IMR-90 (cell line): Measurements from ENCODE around the gene ARAP2. TPM values are rescaled to one million over a fixed set of nuclear protein-coding genes. Genes with fewer than 3 reads are reported as not detected.

ENCODE experiments used
- ATAC-seq: fragments of 200-7000 bp; cut with Tn5 transposase; 2 replicates; pipeline ENCODE4 v1.9.1; 2020; ENCODE audit warnings: low read depth, mild to moderate bottlenecking, moderate library complexity
- BruUV-seq: library from RNA; stranded (reverse); fragments of 400-500 nt; replicated peaks from 2 replicates; lab custom pipeline; 2021; lab: Mats Ljungman, UMichigan
- CTCF ChIA-PET: fragments of 300-600 bp; formaldehyde crosslinking; extraction: SDS; loops from one replicate; lab custom pipeline; 2021; ENCODE audit warnings: antibody characterized with exemption; lab: Yijun Ruan, JAX
- POLR2A ChIA-PET: fragments of 300-600 bp; sonication (Branson Sonifier 250); formaldehyde crosslinking; loops from one replicate; lab custom pipeline; 2022; ENCODE audit warnings: antibody characterized with exemption; ENCODE audit not compliant: unreplicated experiment; lab: Charles Lee
- DNase-seq: peaks from one replicate; pipeline ENCODE4 v3.0.0; 2013
- H2AFZ ChIP-seq: replicated peaks from 2 replicates; pipeline ENCODE3; 2013; ENCODE audit warnings: low read length, mild to moderate bottlenecking; ENCODE audit not compliant: poor library complexity
- H2AK5ac ChIP-seq: 2 replicates; pipeline ENCODE4 v1.6.1; 2013; ENCODE audit warnings: low read depth, low read length, inconsistent platforms
- H2AK9ac ChIP-seq: replicated peaks from 2 replicates; pipeline ENCODE3; 2013; ENCODE audit warnings: mild to moderate bottlenecking, low read depth, low read length, moderate library complexity; ENCODE audit not compliant: poor library complexity
- H2BK120ac ChIP-seq: 2 replicates; pipeline ENCODE4 v1.6.1; 2013; ENCODE audit warnings: low read depth, low read length, inconsistent platforms
- H2BK15ac ChIP-seq: 3 replicates; pipeline ENCODE4 v1.6.1; 2013; ENCODE audit warnings: low read depth, low read length, inconsistent platforms
- H2BK20ac ChIP-seq: 2 replicates; pipeline ENCODE4 v1.6.1; 2013; ENCODE audit warnings: low read depth, mild to moderate bottlenecking, inconsistent platforms, low read length, moderate library complexity
- H2BK5ac ChIP-seq: 2 replicates; pipeline ENCODE4 v1.6.1; 2013; ENCODE audit warnings: mild to moderate bottlenecking, low read depth, low read length, inconsistent platforms; ENCODE audit not compliant: poor library complexity, severe bottlenecking
- H3K14ac ChIP-seq: replicated peaks from 2 replicates; pipeline ENCODE4 v1.6.1; 2013; ENCODE audit warnings: low read depth, low read length, inconsistent platforms
- H3K18ac ChIP-seq: 2 replicates; pipeline ENCODE4 v1.6.1; 2013; ENCODE audit warnings: low read depth, low read length, control low read depth
- H3K23ac ChIP-seq: 2 replicates; pipeline ENCODE4 v1.6.1; 2013; ENCODE audit warnings: low read depth, low read length, inconsistent platforms
- H3K27ac ChIP-seq: 2 replicates; pipeline ENCODE4 v1.5.1; 2013; ENCODE audit warnings: mild to moderate bottlenecking, control low read depth, low read length; ENCODE audit not compliant: insufficient read depth
- H3K27me3 ChIP-seq: 2 replicates; pipeline ENCODE4 v1.6.1; 2013; ENCODE audit warnings: low read length; ENCODE audit not compliant: control insufficient read depth, insufficient read depth
- H3K36me3 ChIP-seq: 2 replicates; pipeline ENCODE4 v1.6.1; 2013; ENCODE audit warnings: low read length, mixed read lengths; ENCODE audit not compliant: control insufficient read depth, insufficient read depth
- H3K4ac ChIP-seq: 2 replicates; pipeline ENCODE4 v1.6.1; 2013; ENCODE audit warnings: low read depth, low read length, inconsistent platforms
- H3K4me1 ChIP-seq: 2 replicates; pipeline ENCODE4 v1.6.1; 2013; ENCODE audit warnings: low read length, mixed read lengths; ENCODE audit not compliant: control insufficient read depth, insufficient read depth
- H3K4me2 ChIP-seq: 2 replicates; pipeline ENCODE4 v1.6.1; 2013; ENCODE audit warnings: low read depth, mild to moderate bottlenecking, control low read depth, low read length, moderate library complexity
- H3K4me3 ChIP-seq: 2 replicates; pipeline ENCODE4 v1.5.1; 2013; ENCODE audit warnings: low read depth, mild to moderate bottlenecking, control low read depth, low read length, moderate library complexity; ENCODE audit not compliant: insufficient read depth
- H3K56ac ChIP-seq: 2 replicates; pipeline ENCODE4 v1.6.1; 2013; ENCODE audit warnings: low read length, inconsistent platforms; ENCODE audit not compliant: insufficient read depth; ENCODE audit errors: extremely low read depth
- H3K79me1 ChIP-seq, 2 experiments: 2 replicates each; pipeline ENCODE4 v1.6.1; 2013; ENCODE audit warnings: low read length in 2 of 2, inconsistent platforms in 1 of 2, low read depth in 1 of 2
- H3K9ac ChIP-seq: 2 replicates; pipeline ENCODE4 v1.6.1; 2013; ENCODE audit warnings: low read depth, low read length, control low read depth
- H3K9me1 ChIP-seq: 2 replicates; pipeline ENCODE4 v1.6.1; 2013; ENCODE audit warnings: low read length, inconsistent platforms; ENCODE audit not compliant: insufficient read depth
- H3K9me3 ChIP-seq: 2 replicates; pipeline ENCODE4 v1.6.1; 2013; ENCODE audit warnings: low read length; ENCODE audit not compliant: control insufficient read depth, insufficient read depth
- H4K20me1 ChIP-seq: 2 replicates; pipeline ENCODE4 v1.6.1; 2013; ENCODE audit warnings: low read length, inconsistent platforms; ENCODE audit not compliant: insufficient read depth
- H4K5ac ChIP-seq: 2 replicates; pipeline ENCODE4 v1.6.1; 2013; ENCODE audit warnings: mild to moderate bottlenecking, low read depth, low read length, control low read depth
- H4K8ac ChIP-seq, 2 experiments: 2 replicates each; pipeline ENCODE4 v1.6.1; 2013; ENCODE audit warnings: low read depth in 2 of 2, low read length in 2 of 2, control low read depth in 1 of 2, inconsistent platforms in 1 of 2
- H4K91ac ChIP-seq: 2 replicates; pipeline ENCODE4 v1.6.1; 2013; ENCODE audit warnings: low read depth, low read length, inconsistent platforms; ENCODE audit not compliant: insufficient read depth
- MXI1 ChIP-seq: IDR thresholded peaks from 2 replicates; pipeline ENCODE4 v1.6.1; 2012; ENCODE audit warnings: low read depth, mild to moderate bottlenecking, low read length, moderate library complexity, borderline replicate concordance
- WGBS, 2 experiments: methylation state at CpG; one replicate each; pipeline versions ENCODE4 v1.1.5 to v1.1.7; 2013; ENCODE audit warnings: missing lambda C conversion rate in 2 of 2; ENCODE audit not compliant: insufficient read length in 1 of 2; ENCODE audit errors: extremely low coverage in 2 of 2; 5-methylcytosine and 5-hydroxymethylcytosine counted together
- dilution Hi-C: fragments of 300-500 bp; cut with HindIII; formaldehyde crosslinking; loops from one replicate; pipeline ENCODE4 v1.14.3; 2018; ENCODE audit warnings: low sequenced_read_pairs; ENCODE audit not compliant: unreplicated experiment
- in situ Hi-C: fragments of 300-500 bp; cut with MboI; formaldehyde crosslinking; loops from 3 replicates; pipeline ENCODE4 v1.14.3; 2019; ENCODE audit warnings: low sequenced_read_pairs, inconsistent platforms, mixed read lengths
- intact Hi-C: fragments of 100-400 bp; cut with micrococcal nuclease; formaldehyde crosslinking; loops from 2 replicates; pipeline ENCODE4 v1.10.0; 2022
- polyA plus RNA-seq, 3 experiments: library from polyadenylated mRNA; depleted of rRNA; stranded (reverse); fragments of >200 nt; gene quantifications; 2 replicates each; pipeline ENCODE4 v1.2.3, GENCODE V29; 2012; ENCODE audit warnings: low replicate concordance in 1 of 3
- total RNA-seq: library from RNA; depleted of rRNA; stranded (reverse); fragments of >200 nt; gene quantifications from 2 replicates; pipeline ENCODE4 v1.2.3, GENCODE V29; 2012

Gene ARAP2
- total and polyA plus RNA-seq, 2 of the 4 experiments (the other 2 are of a cell fraction), result 0.32 to 1.8 TPM

DNA sequence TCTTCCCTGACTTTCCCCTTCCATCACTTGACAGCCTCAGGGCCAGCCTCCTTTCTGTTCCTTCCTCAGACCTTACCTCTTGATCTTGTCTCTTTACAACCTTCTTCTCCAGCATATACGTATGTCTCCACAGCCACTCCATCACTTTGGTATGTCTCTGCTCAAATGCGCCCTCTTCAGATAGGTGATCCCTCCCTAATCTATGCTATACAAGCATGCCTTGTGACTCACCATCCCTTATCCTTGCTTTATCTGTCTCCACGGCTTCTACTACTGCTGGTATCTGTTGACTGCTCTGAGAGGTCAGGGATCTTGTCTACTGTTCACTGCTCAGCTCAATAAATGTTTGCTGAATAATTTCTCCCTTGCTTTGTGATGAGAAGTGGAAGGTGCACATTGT lies 9.0 kb downstream of the ARAP2 start:
- dilution Hi-C loops, result no loop called here
- Histone ChIP-seq H3K18ac (no peak overlapping the region), H2BK20ac (no peak overlapping the region), H3K14ac (no peak overlapping the region), H4K20me1 (no peaks in the 10 kb centered on the region), H2BK120ac (no peak overlapping the region), H3K9me3 (no peaks in the 10 kb centered on the region), H2BK5ac (no peak overlapping the region), H3K9ac (no peak overlapping the region), H3K4me3 (no peak overlapping the region), H3K36me3 (no peaks in the 10 kb centered on the region), H2AK5ac (no peak overlapping the region), H3K23ac (no peak overlapping the region), H3K9me1 (no peaks in the 10 kb centered on the region), H3K4me2 (no peak overlapping the region), H3K56ac (no peak overlapping the region), H4K91ac (no peak overlapping the region), H2BK15ac (no peak overlapping the region), H3K4me1 (no peaks in the 10 kb centered on the region), H3K4ac (no peak overlapping the region), H2AFZ (no peak overlapping the region), H4K8ac (no peak overlapping the region), H4K5ac (no peak overlapping the region), H3K27ac (no peak overlapping the region), H2AK9ac (no peak overlapping the region), H3K27me3 (no peaks in the 10 kb centered on the region), H3K79me1 (no peaks in the 10 kb centered on the region)
- no peak for ATAC-seq
- intact Hi-C loops, result no loop called here
- DNase-seq, result peak; percentile 7
- ChIA-PET POLR2A (no interaction called here), CTCF (no interaction called here)
- 29% methylated on average over 1 of the region's 3 CpGs; no CpG with 5 or more reads in 1 of the 2 experiments for WGBS, 2 experiments
- in situ Hi-C loops, result no loop called here
- no TSS peak for BruUV-seq
- TF ChIP-seq MXI1, result no peak
